Kidney (tissue), 14 donors: ENCODE results near the gene CYP2F1. TPM values are rescaled to one million over a fixed set of nuclear protein-coding genes. Genes with fewer than 3 reads are reported as not detected.

Source experiments
- DNase-seq, 5 donors: peaks; one replicate each; pipeline ENCODE4 v3.0.0-alpha.2; 2013 to 2020
- FAIRE-seq: peaks from 2 replicates; lab custom pipeline; 2012; peaks lifted over from hg19 to GRCh38; lab: Jason Lieb, UNC
- H3K27ac ChIP-seq, 2 donors: one replicate each; pipeline ENCODE4 v1.7.0; 2013; ENCODE audit warnings: low read depth in 2 of 2, low read length in 2 of 2, inconsistent platforms in 1 of 2
- H3K27me3 ChIP-seq: one replicate; pipeline ENCODE4 v1.7.1; 2013; ENCODE audit warnings: low read length, inconsistent platforms; ENCODE audit not compliant: control insufficient read depth, insufficient read depth
- H3K36me3 ChIP-seq, 3 donors: one replicate each; pipeline versions ENCODE4 v1.7.0 to v1.7.1; 2013; ENCODE audit warnings: low read length in 3 of 3, control low read depth in 1 of 3, inconsistent platforms in 1 of 3; ENCODE audit not compliant: insufficient read depth in 3 of 3, control insufficient read depth in 2 of 3
- H3K4me1 ChIP-seq, 3 donors: one replicate each; pipeline versions ENCODE4 v1.7.0 to v1.7.1; 2013; ENCODE audit warnings: low read length in 3 of 3, inconsistent platforms in 1 of 3, low read depth in 1 of 3; ENCODE audit not compliant: control insufficient read depth in 2 of 3, insufficient read depth in 2 of 3
- H3K4me3 ChIP-seq, 3 donors: one replicate each; pipeline versions ENCODE4 v1.7.0 to v1.8.1; 2013; ENCODE audit warnings: low read length in 3 of 3, control low read depth in 1 of 3, inconsistent platforms in 1 of 3
- H3K9ac ChIP-seq, 3 donors: one replicate each; pipeline versions ENCODE4 v1.7.0 to v1.7.1; 2013; ENCODE audit warnings: low read length in 3 of 3, control low read depth in 1 of 3, inconsistent platforms in 1 of 3
- H3K9me3 ChIP-seq, 3 donors: one replicate each; pipeline versions ENCODE4 v1.7.0 to v1.7.1; 2013; ENCODE audit warnings: low read length in 3 of 3, control low read depth in 1 of 3, inconsistent platforms in 1 of 3; ENCODE audit not compliant: control insufficient read depth in 2 of 3, insufficient read depth in 1 of 3
- intact Hi-C: fragments of 100-400 bp; cut with DNase I; formaldehyde crosslinking; loops from one replicate; pipeline ENCODE4 v1.11.1; 2022
- polyA plus RNA-seq: library from polyadenylated mRNA; stranded (reverse); fragments of 350-450 nt; fragmentation: Illumina TruSeq; extraction: RNeasy Lipid Tissue Mini Kit (QIAGEN cat#74804); gene quantifications from one replicate; pipeline ENCODE4 v1.2.3, GENCODE V29; 2014; ENCODE audit warnings: low read depth, low replicate concordance; ENCODE audit not compliant: insufficient read depth
- total RNA-seq: library from RNA; stranded (reverse); fragmentation: NEBNext Ultra II Directional; extraction: Animal tissue kit (Norgen Biotek cat#: 25700); gene quantifications from one replicate; pipeline ENCODE4 v1.2.1, GENCODE V29; 2021
- TF ChIP-seq, protein P1 (sequence below): IDR thresholded peaks from 3 replicates; pipeline ENCODE4 v1.5.1; 2012; ENCODE audit warnings: mild to moderate bottlenecking, moderate library complexity, borderline replicate concordance; ENCODE audit not compliant: insufficient read depth; ENCODE audit errors: extremely low read depth
- donor health status: control.
- donor health status: control.
- donor health status: control.
- donor health status: control.
- donor health status: control.
- donor health status: DM: yes; HTN: yes; CAD: no.
- donor health status: Normal renal cell carcinoma (clear cell type).

Gene CYP2F1
- total and polyA plus RNA-seq, 2 donors from 2014 or later, result not detected

GRCh38 chr19:41166944-41167804 is 52.9 kb downstream of the CYP2F1 start:
- Histone ChIP-seq H3K36me3 (no peaks in the 10 kb centered on the region), H3K9ac (no peak overlapping the region), H3K4me3 (no peak overlapping the region), H3K9me3 (no peaks in the 10 kb centered on the region), H3K4me1 (no peaks in the 10 kb centered on the region), H3K27me3 (no peaks in the 10 kb centered on the region), H3K27ac (no peak overlapping the region)
- no peak for DNase-seq
- no peak for FAIRE-seq
- intact Hi-C loops, result no loop called here
- TF ChIP-seq, protein P1, sequence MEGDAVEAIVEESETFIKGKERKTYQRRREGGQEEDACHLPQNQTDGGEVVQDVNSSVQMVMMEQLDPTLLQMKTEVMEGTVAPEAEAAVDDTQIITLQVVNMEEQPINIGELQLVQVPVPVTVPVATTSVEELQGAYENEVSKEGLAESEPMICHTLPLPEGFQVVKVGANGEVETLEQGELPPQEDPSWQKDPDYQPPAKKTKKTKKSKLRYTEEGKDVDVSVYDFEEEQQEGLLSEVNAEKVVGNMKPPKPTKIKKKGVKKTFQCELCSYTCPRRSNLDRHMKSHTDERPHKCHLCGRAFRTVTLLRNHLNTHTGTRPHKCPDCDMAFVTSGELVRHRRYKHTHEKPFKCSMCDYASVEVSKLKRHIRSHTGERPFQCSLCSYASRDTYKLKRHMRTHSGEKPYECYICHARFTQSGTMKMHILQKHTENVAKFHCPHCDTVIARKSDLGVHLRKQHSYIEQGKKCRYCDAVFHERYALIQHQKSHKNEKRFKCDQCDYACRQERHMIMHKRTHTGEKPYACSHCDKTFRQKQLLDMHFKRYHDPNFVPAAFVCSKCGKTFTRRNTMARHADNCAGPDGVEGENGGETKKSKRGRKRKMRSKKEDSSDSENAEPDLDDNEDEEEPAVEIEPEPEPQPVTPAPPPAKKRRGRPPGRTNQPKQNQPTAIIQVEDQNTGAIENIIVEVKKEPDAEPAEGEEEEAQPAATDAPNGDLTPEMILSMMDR, result no peak

- Histone ChIP-seq H3K4me1 (no peaks in the 10 kb centered on the region), H3K27me3 (no peaks in the 10 kb centered on the region), H3K36me3 (no peaks in the 10 kb centered on the region), H3K9me3 (no peaks in the 10 kb centered on the region), H3K9ac (no peak overlapping the region), H3K4me3 (no peak overlapping the region), H3K27ac (no peak overlapping the region)
- FAIRE-seq (no peak), DNase-seq (no peak)
- intact Hi-C loops, result no loop called here
- TF ChIP-seq, protein P1, result no peak
Observed at GRCh38 chr19:41172297-41173164, 58.3 kb downstream of the CYP2F1 start.

DNA sequence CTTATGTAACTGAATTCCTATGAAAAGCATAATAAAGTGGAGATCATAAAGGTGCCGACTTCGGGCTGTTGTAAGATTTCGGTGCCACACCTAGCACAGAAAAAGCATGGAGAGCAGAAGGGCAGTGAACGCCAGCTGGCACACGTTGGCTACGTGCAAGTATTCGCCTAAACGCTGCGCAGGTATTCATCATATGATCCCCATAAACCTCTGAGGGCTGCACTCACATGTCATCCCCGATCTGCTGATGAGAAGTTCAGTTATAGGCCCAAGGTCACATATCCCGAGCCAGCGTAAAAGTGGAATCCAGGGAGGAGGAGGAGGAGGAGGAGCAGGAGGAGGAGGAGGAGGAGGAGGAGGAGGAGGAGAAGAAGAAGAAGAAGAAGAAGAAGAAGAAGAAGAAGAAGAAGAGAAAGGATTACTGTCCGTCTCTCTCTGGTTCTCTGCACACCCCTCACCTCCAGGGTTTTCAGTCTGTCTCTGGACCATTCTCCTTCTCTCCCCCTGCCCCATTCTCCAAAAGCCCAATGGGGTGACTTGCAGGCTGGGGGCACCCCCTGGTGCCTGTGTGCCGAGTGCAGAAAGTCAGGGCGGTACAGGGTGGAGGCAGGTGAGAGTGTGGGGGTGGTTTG is 60.2 kb downstream of the CYP2F1 start:
- intact Hi-C loops, result no loop called here
- TF ChIP-seq, protein P1, result no peak
- FAIRE-seq (no peak), DNase-seq (no peak)
- Histone ChIP-seq H3K9ac (no peak overlapping the region), H3K9me3 (no peaks in the 10 kb centered on the region), H3K27me3 (no peaks in the 10 kb centered on the region), H3K36me3 (no peaks in the 10 kb centered on the region), H3K4me1 (no peaks in the 10 kb centered on the region), H3K27ac (no peak overlapping the region), H3K4me3 (no peak overlapping the region)
